Endodermal cell (in vitro differentiated cells): ENCODE measurements around the gene CTNNA2. TPM values are rescaled to one million over a fixed set of nuclear protein-coding genes. Genes with fewer than 3 reads are reported as not detected.

ENCODE experiments used
- DNase-seq: peaks from one replicate; pipeline ENCODE4 v3.0.0-alpha.2; 2017
- H3K27ac ChIP-seq: 2 replicates; pipeline ENCODE4 v1.5.1; 2013; ENCODE audit warnings: mild to moderate bottlenecking, low read depth, low read length, moderate library complexity
- H3K27me3 ChIP-seq: 2 replicates; pipeline ENCODE4 v1.6.1; 2013; ENCODE audit warnings: mild to moderate bottlenecking, low read length, moderate library complexity; ENCODE audit not compliant: insufficient read depth, control insufficient read depth, poor library complexity, severe bottlenecking
- H3K36me3 ChIP-seq: 2 replicates; pipeline ENCODE4 v1.7.0; 2013; ENCODE audit warnings: mild to moderate bottlenecking, low read length, moderate library complexity; ENCODE audit not compliant: control insufficient read depth, insufficient read depth
- H3K4me1 ChIP-seq: one replicate; pipeline ENCODE4 v1.7.0; 2013; ENCODE audit warnings: low read length; ENCODE audit not compliant: control insufficient read depth, insufficient read depth
- H3K4me3 ChIP-seq: 2 replicates; pipeline ENCODE4 v1.5.1; 2013; ENCODE audit warnings: mild to moderate bottlenecking, low read length, moderate library complexity
- H3K9ac ChIP-seq: 2 replicates; pipeline ENCODE4 v1.6.1; 2013; ENCODE audit warnings: mild to moderate bottlenecking, low read length, moderate library complexity; ENCODE audit not compliant: poor library complexity, severe bottlenecking; ENCODE audit errors: extremely low read depth
- H3K9me3 ChIP-seq: 2 replicates; pipeline ENCODE4 v1.6.1; 2013; ENCODE audit warnings: mild to moderate bottlenecking, low read length, moderate library complexity; ENCODE audit not compliant: control insufficient read depth
- H3K27ac Mint-ChIP-seq: 2 replicates; pipeline ENCODE4 v1.8.0; 2020; ENCODE audit warnings: mixed read lengths
- H3K27me3 Mint-ChIP-seq: 2 replicates; pipeline ENCODE4 v1.8.0; 2021; ENCODE audit warnings: mild to moderate bottlenecking, mixed read lengths; ENCODE audit not compliant: insufficient read depth
- H3K36me3 Mint-ChIP-seq: 2 replicates; pipeline ENCODE4 v1.8.0; 2020; ENCODE audit warnings: low read depth, mixed read lengths
- H3K4me1 Mint-ChIP-seq: 2 replicates; pipeline ENCODE4 v1.8.0; 2020; ENCODE audit warnings: mixed read lengths
- H3K4me3 Mint-ChIP-seq: 2 replicates; pipeline ENCODE4 v1.8.0; 2020; ENCODE audit warnings: mild to moderate bottlenecking, moderate library complexity, mixed read lengths
- H3K9me3 Mint-ChIP-seq: 2 replicates; pipeline ENCODE4 v1.8.0; 2020; ENCODE audit warnings: mild to moderate bottlenecking, mixed read lengths
- WGBS, 2 experiments: methylation state at CpG; one replicate each; pipeline versions ENCODE4 v1.1.5 to v1.1.7; 2013; ENCODE audit warnings: missing lambda C conversion rate in 2 of 2, mixed read lengths in 1 of 2; ENCODE audit not compliant: insufficient coverage in 1 of 2, insufficient read length in 1 of 2; 5-methylcytosine and 5-hydroxymethylcytosine counted together
- total RNA-seq, 2 donors: library from RNA; stranded (reverse); fragmentation: NEBNext Ultra II Directional in 1 of 2; extraction: Animal tissue kit (Norgen Biotek cat#: 25700) in 1 of 2; gene quantifications; 2 replicates in 1 of 2; 3 replicates in 1 of 2; pipeline ENCODE4 v1.2.1, GENCODE V29; 2021
- TF ChIP-seq, protein P1 (sequence below): fragments of 200-600 bp; sonication (generic); conservative IDR thresholded peaks from 2 replicates; pipeline ENCODE4 v1.5.0; 2021; ENCODE audit warnings: antibody characterized with exemption, mild to moderate bottlenecking

The CTNNA2 gene
- total RNA-seq, 2 donors from 2014 or later: 7.7 to 9.8 TPM

DNA sequence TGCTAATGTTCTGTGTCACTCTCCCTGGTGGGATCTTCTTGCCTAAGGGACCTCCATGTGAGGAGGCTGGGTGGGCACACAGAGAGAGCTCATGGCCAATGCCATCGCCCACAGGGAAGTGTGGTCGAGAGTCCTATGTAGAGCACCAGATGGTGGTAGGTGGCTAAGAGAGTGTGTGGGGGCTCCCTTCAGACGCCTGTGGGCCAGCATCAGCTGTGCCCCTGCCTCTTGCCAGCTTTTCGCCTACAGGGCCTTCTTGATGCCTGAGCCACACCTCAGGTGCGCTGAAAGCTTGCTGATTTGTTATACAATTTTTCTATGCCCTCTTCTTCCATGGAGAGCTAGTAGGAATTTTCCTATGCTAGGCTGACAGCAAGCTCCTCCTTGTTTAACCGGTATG, 753.4 kb downstream of the CTNNA2 start:
- 86 to 100% methylated on average over 1 to 6 of the region's 6 CpGs for WGBS, 2 experiments
- no peaks in the 10 kb centered on the region for H3K4me1 Mint-ChIP-seq

DNA sequence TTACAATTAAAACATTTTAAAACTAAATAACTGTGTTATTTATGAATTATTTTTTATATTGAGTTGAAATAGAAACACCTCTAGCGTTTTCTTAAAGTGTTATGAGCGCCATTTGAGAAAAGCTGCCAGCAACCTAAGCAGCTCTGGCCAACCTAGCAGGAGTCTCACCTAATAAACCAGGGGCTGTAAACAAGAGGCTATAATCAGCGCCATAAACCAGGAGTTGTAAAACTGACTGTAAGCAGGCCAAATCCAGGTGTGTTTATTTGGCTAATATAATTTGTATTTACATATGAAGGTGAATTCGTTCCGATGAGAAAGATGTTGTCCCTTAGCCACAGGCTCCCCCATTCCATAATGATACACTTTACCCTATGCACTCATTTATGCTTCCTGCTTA, 757.0 kb downstream of the CTNNA2 start:
- H3K9me3 ChIP-seq: no peaks in the 10 kb centered on the region
- H3K4me3 ChIP-seq: no peak overlapping the region
- H3K4me1 ChIP-seq: no peaks in the 10 kb centered on the region
- WGBS, 2 experiments: 95 to 100% methylated on average over 2 to 5 of the region's 5 CpGs
- H3K27me3 ChIP-seq: no peaks in the 10 kb centered on the region
- Mint-ChIP-seq H3K4me1 (no peaks in the 10 kb centered on the region), H3K4me3 (no peak overlapping the region), H3K27ac (no peak overlapping the region), H3K9me3 (peaks cover 4% of the 10 kb centered on the region), H3K36me3 (no peaks in the 10 kb centered on the region), H3K27me3 (no peaks in the 10 kb centered on the region)
- TF ChIP-seq, protein P1, sequence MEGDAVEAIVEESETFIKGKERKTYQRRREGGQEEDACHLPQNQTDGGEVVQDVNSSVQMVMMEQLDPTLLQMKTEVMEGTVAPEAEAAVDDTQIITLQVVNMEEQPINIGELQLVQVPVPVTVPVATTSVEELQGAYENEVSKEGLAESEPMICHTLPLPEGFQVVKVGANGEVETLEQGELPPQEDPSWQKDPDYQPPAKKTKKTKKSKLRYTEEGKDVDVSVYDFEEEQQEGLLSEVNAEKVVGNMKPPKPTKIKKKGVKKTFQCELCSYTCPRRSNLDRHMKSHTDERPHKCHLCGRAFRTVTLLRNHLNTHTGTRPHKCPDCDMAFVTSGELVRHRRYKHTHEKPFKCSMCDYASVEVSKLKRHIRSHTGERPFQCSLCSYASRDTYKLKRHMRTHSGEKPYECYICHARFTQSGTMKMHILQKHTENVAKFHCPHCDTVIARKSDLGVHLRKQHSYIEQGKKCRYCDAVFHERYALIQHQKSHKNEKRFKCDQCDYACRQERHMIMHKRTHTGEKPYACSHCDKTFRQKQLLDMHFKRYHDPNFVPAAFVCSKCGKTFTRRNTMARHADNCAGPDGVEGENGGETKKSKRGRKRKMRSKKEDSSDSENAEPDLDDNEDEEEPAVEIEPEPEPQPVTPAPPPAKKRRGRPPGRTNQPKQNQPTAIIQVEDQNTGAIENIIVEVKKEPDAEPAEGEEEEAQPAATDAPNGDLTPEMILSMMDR: no peak
- DNase-seq: no peak
- H3K27ac ChIP-seq: no peak overlapping the region
- H3K36me3 ChIP-seq: no peaks in the 10 kb centered on the region
- no peak overlapping the region for H3K9ac ChIP-seq

More for the DNA sequence above, 753.4 kb downstream of the CTNNA2 start:
- H3K27ac ChIP-seq: no peak overlapping the region
- H3K9me3 Mint-ChIP-seq: peaks cover 4% of the 10 kb centered on the region
- H3K27me3 Mint-ChIP-seq: no peaks in the 10 kb centered on the region
- H3K27me3 ChIP-seq: no peaks in the 10 kb centered on the region
- H3K4me1 ChIP-seq: no peaks in the 10 kb centered on the region
- H3K27ac Mint-ChIP-seq: no peak overlapping the region
- H3K36me3 Mint-ChIP-seq: no peaks in the 10 kb centered on the region
- no peak overlapping the region for H3K9ac ChIP-seq
- TF ChIP-seq, protein P1: no peak
- H3K4me3 Mint-ChIP-seq: no peak overlapping the region
- H3K4me3 ChIP-seq: no peak overlapping the region
- no peaks in the 10 kb centered on the region for H3K9me3 ChIP-seq
- DNase-seq: no peak
- H3K36me3 ChIP-seq: no peaks in the 10 kb centered on the region

DNA sequence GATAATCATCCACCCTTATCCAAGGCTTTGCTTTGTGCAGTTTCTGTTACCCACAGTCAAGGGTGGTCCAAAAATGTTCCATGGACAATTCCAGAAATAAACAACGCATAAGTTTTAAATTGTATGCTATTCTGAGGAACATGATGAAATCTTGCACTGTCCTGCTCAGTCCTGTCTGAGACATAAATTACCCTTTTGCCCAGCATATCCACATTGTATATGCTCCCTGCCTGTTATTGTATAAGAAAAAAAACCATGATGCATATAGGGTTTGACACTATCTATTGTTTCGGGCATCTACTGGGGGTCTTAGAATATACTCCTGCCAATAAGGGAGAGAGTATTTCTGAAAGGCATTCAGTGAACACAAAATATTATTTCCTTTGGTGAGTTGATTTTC, 767.7 kb downstream of the CTNNA2 start:
- peaks cover 16% of the 10 kb centered on the region for H3K9me3 Mint-ChIP-seq
- no peak overlapping the region for H3K4me3 Mint-ChIP-seq
- H3K4me1 Mint-ChIP-seq: no peaks in the 10 kb centered on the region
- TF ChIP-seq, protein P1: no peak
- no peaks in the 10 kb centered on the region for H3K36me3 Mint-ChIP-seq
- peaks cover 9% of the 10 kb centered on the region for H3K27me3 Mint-ChIP-seq
- Histone ChIP-seq H3K4me1 (no peaks in the 10 kb centered on the region), H3K27ac (no peak overlapping the region), H3K4me3 (no peak overlapping the region), H3K36me3 (no peaks in the 10 kb centered on the region), H3K27me3 (no peaks in the 10 kb centered on the region), H3K9me3 (peaks cover 6% of the 10 kb centered on the region), H3K9ac (no peak overlapping the region)
- DNase-seq: no peak
- WGBS, 2 experiments: 88 to 94% methylated on average over 1 to 2 of the region's 2 CpGs
- no peak overlapping the region for H3K27ac Mint-ChIP-seq
